T-helper 22 cell (primary cell): Measurements from ENCODE around the gene PSMD6.

ENCODE experiments used
- DNase-seq: peaks from one replicate; pipeline ENCODE4 v3.0.0-alpha.2; 2020; ENCODE audit warnings: low read depth

PSMD6 gene

DNA sequence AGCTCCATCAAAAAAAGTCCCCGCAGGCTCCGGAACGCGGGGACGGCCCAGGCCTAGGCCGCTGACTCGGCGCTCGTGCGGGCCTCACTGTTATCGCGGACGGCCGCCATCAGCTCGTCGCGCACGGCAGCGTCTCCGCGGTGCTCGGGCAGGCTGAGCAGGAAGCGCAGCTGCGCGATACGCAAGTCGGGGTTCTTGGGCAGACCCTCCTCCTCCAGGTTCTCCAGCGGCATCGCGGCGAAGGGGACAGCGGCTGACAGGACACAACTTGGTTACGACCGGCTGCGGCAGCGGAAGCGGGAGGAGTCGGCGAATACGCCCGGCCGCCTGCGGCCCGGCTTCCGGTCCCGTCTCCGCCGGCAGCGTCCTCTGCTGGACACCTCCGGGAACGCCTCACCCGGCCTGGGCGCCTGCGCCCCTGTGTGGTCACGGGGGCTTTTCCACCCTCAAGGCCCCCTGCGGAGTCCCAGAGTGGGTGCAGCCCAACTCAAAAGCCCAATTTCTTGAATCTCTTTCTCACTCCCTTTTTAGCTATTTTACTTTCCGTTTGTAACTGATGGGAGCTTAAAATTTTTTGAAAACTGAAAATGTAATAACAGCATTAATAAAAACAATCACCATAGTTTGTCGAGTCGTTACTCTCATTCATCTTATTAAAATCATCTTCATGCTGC is at the start of gene PSMD6:
Gene PSMD6 (minus strand): TSS at position 308 of the 674 bp plus-strand sequence. CDS start 75 bp downstream, at position 233.
- DNase-seq, result peak; percentile 84

DNA sequence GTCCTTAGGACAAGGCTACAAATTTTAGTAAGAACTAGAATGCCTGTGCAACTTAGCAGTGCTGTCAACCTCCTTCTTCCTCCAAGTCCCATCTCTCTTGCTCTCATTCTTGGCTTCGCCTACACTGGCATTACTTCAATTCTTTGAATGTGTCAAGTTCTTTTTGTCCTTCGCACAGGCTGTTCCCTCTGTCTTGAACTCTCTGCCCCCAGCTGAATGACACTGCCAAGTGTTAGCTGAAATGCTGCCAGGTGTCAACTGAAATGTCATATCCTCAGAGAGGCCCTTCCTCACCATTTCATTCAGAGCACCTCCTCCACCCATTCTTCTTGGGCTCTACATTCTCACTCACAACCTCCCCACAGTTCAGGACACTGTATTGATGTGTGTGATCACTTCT is 48.8 kb upstream of the PSMD6 start:
- no peak for DNase-seq

DNA sequence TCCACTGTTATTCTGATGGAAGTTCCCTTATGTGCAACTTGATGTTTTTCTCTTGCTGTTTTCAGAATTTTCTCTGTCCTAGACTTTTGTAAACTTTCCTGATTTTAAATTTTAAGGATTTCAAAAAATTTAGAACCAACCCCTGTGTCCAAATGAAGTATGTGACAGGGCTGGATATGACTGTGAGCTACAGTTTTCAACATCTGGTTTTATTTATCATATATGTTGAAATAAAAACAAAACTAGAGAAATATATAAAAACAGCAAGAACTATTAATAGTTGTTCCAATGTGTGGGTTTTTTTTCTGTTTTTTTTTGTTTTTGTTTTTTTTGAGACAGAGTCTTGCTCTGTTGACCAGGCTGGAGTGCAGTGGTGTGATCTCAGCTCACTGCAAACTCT is 47.4 kb upstream of the PSMD6 start:
- DNase-seq, result no peak

DNA sequence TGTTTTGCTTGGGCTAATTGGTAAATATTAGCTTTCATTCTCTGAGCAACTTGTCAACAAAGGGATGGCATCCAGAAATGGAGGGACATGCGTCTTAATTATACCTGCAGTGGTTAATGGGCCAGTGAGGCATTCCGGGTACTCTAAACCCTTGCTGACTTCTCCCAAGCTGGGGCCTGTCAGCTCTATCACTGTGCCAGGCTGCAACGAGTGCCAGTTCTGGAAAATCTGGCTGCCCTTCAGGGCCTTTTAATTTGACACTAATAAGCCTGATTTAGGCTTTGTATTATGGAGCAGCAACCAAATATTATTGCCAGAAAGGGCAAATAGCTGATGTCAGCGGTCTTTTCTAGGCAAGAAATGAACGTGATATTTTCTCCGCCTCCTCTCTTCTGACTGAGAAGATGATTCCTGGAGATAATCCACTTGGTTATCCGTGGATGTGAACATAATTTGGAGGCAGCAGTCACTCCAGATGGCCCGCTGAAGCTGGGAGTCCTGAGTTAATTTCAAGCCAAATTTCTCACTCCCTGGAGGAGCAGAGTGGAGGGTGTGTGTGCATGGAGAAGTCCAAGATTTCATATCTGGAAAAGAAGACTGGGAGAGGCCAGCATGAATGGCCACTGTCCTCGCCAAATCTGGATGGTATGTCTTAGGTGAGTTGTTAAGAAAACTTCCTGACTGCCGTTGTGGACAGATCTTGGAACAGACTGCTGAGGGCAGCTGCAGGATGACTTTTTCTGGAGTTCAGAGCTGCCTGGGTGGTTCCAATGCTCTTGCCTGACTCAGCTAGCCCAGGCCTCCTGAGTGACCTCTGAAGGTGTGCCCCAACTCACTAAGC is 44.4 kb upstream of the PSMD6 start:
- no peak for DNase-seq

DNA sequence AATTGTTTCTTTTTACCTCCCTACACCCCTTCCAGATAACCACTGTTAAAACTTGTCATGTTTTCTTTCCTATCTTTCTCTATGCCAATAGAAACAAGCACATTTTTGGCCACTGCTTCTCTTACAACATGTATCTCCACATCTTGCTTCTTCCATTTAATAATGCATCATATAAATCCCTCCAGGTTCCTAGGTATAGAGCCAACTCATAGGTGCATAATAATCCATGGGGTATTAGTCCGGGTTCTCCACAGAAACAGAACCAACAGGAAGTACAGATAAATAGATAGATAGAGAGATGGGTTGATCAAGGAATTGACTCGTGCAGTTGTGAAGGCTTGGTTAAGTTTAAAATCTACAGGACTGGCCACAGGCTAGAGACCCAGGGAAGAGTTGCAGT is 41.5 kb upstream of the PSMD6 start:
- DNase-seq, result no peak

DNA sequence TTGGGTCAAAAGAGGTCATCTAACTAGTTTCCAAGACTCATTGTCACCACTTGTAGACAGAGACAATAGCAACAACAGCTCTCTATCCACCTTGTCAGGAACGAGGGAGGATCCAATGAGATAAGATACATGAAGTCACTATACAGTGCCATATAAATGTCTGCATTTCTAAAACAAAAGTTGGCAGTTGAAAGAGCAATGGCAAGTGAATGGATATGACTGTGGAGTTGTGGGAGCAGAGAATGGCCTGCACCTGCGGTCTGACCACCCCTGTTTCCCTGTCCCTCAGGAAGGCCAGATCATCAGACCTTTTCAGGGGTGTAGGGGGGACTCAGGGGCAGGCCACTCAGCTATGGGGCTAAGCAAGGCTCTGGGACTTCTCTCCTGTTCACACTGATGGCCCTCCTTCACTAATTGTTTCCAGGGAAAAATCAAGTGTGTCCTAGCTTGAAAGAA is 40.7 kb upstream of the PSMD6 start:
- DNase-seq, result no peak

DNA sequence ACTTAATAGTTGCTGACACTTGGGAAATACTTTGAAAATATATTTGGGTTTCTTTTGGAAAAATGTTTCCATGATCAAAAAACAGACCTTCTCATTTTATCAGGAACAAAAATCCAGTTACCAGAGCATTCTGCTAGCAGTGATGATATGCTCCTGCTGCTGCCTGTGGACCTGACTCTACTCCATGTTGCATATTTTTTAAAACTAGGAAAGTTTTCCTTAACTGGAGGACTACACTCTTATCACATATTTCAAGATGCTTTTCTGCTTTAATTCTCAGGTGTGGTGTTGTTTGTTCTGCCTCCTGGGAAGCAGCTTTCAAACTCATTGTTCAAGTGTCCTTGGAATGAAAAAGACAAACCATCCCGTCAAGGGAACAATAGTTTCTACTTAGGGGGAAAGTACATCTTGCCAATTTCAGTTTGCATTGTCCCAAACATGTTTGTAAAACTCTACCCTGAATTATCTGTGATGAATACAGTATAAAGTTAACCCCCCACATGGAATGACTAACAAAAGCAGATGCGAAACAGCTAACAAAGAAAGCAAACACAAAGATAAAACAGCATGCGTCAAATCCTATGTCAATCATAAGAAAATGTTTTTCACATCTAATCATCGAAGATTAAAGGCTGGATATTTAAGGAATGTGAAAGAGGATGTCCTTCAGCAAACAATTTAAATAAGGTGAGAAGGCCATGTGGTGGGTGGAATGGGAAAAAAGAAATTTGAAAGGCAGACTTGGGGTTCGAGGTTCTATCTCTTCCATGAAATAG is 40.1 kb upstream of the PSMD6 start:
- no peak for DNase-seq

DNA sequence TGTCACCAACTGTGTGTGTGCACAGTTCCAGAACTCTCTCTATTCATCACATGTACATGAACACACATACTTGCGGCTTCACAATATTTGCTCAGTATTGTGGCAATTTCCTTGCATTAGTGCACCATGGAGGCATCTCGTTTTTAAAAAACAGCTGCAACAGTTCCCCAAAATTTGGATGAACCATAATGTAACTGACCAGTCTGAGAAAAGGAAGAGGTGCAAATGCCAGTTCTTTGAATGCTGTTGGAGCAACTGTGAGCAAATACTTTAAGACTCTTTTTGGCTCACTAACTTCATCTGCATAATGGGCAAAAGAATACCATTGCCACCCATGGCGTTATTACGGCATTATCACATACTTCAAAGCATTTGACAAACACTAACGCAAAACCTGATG is 38.3 kb upstream of the PSMD6 start:
- DNase-seq, result no peak

DNA sequence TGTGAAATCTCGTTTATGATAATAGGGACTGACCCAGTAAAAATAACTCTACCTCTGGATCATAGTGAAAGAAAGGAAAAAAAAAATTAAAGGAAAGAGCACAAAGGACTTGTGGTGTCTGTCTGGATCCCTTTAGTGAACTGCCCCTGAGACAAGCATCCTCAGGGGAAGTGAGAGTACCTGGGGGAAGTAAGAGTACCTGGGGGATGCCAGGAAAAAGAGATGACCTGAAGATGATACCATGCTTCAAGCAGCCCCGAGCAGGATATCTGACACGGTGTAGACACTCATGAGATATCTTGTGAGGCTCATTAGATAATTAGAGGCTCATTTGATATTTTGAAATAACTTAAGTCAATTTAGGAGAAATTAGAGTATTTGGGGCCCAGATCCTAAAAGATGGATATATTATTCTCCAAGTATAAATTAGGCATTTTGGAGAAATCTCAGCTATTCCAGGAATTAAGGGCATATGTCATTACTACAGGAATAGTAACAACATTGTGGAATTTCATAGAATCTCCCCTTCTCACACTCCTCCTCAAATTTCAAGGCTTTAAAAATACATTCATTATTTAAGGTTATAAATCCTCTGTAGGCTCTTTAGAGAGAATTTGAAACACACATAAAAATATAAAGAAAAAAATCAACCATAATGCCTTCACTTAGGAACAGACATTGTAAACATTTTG is 36.3 kb upstream of the PSMD6 start:
- DNase-seq, result no peak

DNA sequence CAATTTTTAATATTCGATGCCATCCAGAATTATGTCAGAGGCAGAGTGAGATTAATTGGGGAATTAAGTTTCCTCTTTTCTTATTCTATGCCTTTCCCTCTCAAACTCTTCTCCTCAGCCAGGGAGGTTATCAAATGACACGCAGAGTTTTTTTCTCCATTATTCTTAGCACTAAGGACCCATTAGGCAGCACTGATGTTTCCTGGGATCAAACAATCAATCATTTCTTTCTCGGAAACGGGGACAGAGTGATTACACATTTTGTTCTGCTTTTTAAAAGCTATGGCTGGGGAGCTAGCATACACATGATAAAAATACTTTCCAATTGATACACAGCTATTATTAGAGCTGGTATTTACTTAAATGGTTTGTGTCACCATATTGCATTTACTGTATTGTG is 35.3 kb upstream of the PSMD6 start:
- no peak for DNase-seq

DNA sequence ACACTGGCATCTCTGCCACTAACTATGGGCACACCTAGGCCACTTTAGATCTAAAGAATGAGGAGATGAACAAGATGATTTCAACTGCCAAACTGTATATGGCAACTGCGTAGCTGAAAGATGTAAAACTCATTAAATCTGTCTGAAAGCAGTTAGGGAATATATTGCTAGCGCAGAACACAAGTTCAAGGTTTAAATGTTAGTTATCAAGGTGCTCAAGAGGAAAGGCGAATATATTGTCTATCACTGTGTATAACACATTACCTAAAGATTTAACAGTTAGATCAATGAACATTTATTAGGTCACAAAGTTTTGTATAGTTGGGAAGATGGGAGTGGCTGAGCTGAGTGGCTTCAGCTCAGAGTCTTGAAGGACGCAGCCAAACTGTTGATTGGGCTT is 33.9 kb upstream of the PSMD6 start:
- DNase-seq, result no peak

DNA sequence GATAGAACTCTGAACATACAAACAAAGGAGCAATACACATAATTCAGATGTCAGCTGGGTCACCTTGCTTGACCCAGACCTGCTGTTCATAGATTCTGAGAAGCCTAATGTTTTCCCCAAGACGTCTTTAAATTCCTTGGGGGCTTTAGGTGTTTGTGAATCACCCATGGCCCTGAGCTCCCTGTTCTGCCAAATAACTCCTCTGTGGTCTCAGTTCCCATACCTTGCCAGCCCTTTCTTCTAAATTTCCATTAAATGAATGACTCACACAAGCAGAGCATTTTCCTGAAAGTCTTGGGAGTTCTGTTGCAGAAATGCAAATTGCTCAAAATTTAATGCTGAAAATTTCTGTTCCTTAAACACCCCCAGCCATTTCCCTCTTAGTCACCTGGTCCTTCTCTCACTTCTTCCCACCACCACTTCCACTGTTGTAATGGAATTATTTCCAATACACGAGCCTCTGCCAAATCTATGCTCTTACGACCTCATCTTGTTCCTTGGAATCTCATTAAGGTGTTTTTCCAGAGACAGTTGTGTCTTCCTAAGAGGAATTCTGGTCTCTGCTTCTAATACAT is 33.4 kb upstream of the PSMD6 start:
- DNase-seq, result no peak

DNA sequence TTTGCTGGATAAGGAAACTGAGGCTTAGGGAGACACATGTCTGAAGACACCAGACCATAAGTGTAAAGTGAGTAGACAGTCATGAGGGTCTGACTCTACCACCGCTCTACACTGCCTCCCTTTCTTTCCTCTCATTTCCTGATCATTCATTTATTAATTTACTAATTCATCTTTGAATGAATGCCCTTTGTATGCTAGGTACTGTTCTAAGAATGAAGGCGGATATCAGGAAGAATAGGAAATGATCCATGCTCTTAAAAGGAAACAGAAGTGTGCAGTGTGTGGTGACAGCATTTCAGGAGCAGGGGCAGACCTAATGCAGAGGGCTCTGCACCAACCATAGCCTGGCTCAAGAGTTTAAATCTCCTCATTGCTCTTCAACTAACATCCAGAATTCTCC is 31.8 kb upstream of the PSMD6 start:
- DNase-seq, result no peak

DNA sequence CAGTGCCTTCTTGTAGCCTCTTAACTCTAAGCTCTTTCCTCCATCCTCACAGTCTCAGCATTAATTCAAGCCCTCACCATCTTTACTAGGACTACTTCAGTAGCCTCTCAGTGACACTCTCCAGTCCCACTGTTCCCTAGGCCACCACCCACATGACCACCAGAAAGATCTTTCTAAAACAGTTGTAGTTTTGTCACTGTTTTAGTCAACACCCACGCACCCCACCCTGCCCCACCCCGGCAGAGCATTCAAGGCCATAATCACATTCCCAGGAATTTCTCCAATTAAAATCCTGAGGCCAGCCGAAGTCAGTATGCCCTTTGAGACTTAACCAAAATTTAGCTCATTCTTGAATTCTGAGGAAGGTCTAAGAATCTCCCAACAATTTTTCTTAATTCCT is 31.2 kb upstream of the PSMD6 start:
- DNase-seq, result no peak

DNA sequence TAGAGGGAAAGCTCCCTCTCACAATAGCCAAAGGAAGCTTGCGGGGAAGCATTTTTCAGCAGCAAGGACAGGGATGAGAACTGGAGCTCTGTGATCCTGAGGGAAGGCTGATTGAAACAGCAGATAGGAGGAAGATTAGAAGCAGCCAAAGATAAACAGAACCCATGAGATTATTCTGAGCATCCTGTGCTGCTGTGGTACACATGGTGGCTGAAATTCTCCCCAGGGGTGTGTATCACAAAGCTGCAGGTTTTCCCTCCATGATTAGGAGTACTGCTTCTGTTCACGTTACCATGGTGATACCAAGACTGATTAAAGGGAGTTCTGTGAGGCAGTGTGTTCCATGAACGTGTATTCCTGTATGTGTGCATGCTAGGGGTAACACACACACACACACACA is 30.3 kb upstream of the PSMD6 start:
- no peak for DNase-seq

DNA sequence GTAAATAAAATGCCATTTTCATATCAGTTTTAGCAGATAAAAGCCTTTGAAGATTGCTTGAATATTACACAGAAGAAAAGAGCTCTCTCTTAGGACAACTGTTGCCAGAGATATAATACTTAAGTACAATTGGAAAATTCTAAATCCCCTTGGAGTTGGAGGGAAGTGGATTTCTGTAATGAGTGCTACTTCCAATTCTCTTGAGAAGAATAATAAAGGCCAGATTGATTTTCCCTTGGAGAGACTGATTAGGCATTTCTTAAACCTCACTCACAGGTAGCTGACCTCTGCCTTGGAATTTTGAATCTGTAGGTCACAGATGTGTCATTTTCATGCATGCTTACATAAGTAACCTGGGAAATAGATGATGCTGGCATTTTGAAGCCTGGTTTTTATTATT is 29.8 kb upstream of the PSMD6 start:
- no peak for DNase-seq

DNA sequence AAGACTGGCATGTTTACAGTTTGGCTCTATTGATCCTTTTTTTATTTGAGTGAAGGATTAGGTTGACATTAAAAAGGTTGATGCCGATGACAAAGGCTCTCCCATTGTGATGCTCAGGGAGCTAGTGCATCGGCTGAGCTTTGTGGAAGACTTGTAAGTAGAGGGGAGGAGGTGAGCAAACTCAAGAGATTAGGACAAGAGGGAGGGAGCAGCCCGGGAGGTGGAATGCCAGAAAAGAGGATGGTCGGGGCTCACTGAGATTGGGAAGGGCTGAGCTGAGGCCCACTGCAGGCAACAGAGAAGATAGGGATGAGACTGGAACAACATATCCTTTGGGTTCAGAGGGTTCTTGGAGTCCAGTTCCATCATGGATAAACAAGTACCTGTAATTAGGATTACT is 26.5 kb upstream of the PSMD6 start:
- no peak for DNase-seq

DNA sequence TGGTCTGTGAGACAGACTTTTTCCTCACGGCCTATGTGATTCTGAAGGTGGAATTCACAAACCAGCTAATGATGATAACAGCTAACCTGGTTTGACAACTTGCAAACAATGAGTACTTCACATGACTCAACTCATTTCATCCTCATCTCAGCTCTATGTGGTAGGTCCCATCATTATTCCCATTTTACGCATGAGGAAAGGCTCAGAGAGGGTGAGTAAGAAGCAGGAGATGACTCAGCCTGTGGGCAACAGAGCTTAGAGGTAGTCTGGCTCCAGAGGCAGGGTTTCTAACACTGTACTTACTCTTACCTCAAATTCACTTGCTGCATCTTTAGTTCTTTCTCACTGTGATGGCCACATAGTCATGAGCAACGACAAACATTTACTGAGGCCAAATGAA is 25.8 kb upstream of the PSMD6 start:
- no peak for DNase-seq

DNA sequence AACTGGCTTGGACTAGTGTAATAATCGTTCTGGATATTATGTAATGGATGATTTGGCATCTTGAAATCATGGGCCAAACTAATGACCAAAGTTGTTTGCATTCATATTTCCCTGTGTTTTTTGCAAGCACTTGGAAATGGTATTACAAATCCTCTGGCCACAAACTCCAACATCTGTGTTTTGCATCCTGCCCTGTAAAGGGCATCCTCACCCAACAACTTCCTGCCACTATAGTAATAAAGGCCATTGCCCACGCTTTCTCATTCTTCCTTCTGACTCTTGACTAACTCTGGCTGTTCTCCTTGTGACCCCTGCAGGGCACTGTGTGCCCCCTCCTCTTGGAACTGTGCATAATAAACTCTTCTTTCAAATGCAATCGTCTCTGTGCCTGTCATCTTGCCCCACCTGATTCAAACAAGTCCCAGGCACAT is 25.4 kb upstream of the PSMD6 start:
- no peak for DNase-seq

DNA sequence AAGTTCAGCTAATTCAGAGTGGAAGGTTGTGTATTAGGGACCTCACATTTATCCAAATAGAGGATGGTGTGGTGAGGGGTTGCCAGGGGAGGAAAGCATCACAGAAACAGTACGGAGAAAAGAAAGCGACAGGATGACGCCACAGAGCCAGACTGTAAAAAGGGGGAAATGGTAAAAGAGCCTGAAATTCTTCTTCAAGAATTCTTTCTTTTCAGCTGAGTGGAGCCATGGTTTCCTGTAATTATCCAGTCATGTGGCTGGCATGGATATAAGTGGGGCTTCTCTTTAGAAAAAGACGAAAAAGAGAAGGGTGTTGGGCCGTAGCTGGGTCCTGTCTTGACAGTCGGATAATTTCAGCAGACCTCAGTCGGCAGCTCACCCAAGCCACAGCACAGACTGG is 24.5 kb upstream of the PSMD6 start:
- no peak for DNase-seq

DNA sequence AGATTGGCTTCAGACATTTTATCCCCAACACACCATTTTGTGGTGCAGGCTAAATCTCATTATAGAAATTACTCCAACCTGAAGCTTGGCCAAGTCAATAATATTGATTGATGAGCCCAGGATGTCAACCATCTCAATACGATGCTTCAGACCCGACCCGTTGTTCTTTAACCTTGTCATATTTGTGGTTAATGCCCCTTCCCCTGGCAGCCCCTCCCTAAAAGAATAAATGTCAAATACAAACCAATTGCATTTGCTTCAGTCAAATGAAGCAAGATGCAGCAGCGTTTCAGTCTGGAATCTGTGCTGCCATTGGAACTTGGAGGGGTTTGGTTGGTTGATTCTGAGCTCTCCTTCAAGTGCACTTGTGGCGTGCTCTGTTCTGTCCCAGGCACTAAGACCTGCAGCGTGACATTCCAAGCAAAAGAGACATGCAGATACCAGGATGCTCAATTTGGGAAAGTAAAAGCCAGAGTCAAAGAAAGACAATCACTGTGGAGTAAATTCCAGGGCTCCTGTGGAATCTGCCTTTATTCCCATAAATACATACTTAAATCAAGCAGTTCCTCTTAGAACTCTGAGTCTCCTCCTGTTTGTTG is 23.8 kb upstream of the PSMD6 start:
- no peak for DNase-seq
